Colon (tissue), 2 donors: ENCODE results near the gene LMO2.

Experiments
- FAIRE-seq: peaks from 2 replicates; lab custom pipeline; 2012; peaks lifted over from hg19 to GRCh38; lab: Jason Lieb, UNC
- donor health status: control.
- donor health status: control.

The LMO2 gene

DNA sequence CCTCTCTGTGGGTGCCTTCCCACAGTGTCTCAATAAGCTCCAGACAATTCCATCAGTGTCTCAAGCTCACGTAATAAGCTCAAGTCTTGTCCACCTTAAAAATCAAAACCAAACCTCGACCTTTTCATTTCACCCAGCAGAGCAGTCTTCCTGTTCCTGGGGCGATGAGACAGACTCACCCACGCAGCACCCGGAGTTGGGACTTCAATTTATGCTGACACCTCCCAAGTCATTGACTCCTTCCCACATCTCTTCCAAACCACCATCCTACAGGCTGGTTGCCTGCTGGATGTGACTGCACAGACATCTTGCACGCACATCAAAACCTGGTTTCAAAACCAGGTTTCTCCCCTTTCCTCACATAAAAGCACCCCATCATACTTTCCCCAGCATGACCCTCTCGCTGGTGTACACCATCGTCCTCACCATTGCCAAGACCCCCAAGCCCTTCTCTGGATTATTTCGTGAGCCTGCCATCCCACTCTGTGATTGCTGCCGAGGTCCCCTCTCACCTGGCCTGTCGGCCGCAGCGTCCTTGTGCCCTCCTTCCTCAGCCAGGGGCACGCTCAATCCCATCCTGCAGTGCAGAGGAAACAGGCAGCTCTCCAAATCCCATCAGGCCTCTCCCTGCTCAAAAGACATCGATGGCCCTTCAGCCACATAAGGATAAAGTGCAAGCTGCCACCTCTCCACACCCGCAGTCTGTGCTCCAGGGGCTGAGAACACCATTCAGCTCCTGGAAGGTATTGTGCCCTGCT, 72.4 kb downstream of the LMO2 start:
- FAIRE-seq: no peak
